Measurements from ENCODE around the gene ADAMTSL3. TPM values are rescaled to one million over a fixed set of nuclear protein-coding genes. Genes with fewer than 3 reads are reported as not detected.
"Not testable (repeated sequence)": the region's sequence is repeated elsewhere in the genome, so short reads cannot be mapped to it uniquely, and the experiment has no call there.

The ADAMTSL3 gene
- total and polyA plus RNA-seq, 2 experiments from 2014 or later: 0.61 to 0.87 TPM

DNA sequence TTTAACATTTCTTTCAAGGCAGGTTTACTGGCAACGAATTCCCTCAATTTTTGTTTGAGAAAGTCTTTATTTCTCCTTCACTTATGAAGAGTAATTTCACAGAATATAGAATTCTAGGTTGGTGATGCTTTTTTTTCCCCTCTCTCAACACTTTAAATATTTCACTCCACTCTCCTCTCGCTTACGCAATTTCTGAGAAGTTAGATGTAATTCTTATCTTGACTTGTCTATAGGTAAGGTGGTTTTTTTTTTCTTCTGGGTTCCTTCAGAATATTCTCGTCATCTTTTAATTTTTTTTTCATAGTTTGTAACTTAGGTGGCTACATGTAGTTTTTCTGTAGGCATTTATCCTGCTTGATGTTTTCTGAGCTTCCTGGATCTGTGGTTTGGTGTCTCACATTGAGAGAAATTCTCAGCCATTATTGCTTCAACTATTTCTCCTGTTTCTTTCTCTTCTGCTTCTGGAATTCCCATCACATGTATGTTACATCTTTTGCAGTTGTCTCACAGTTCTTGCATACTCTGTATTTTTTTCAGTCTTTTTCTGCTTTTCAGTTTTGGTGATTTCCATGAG lies 392.2 kb downstream of the ADAMTSL3 start (continued):
- TF ChIP-seq, protein P1, sequence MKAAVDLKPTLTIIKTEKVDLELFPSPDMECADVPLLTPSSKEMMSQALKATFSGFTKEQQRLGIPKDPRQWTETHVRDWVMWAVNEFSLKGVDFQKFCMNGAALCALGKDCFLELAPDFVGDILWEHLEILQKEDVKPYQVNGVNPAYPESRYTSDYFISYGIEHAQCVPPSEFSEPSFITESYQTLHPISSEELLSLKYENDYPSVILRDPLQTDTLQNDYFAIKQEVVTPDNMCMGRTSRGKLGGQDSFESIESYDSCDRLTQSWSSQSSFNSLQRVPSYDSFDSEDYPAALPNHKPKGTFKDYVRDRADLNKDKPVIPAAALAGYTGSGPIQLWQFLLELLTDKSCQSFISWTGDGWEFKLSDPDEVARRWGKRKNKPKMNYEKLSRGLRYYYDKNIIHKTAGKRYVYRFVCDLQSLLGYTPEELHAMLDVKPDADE (IDR thresholded peaks at IDR 0.05): no peak
- no peak for TF ChIP-seq CREB1 (CRISPR knock-in tag; IDR thresholded peaks at IDR 0.05; ENCODE audit: low read depth)
- TF ChIP-seq POLR2AphosphoS5 (IDR thresholded peaks at IDR 0.05; ENCODE audit: low read depth): no peak
- TF ChIP-seq NANOG (IDR thresholded peaks at IDR 0.05; ENCODE audit: borderline replicate concordance): no peak
- TF ChIP-seq STAT1 (IDR thresholded peaks at IDR 0.05; ENCODE audit: unreplicated experiment): no peak
- TF ChIP-seq, protein P2, sequence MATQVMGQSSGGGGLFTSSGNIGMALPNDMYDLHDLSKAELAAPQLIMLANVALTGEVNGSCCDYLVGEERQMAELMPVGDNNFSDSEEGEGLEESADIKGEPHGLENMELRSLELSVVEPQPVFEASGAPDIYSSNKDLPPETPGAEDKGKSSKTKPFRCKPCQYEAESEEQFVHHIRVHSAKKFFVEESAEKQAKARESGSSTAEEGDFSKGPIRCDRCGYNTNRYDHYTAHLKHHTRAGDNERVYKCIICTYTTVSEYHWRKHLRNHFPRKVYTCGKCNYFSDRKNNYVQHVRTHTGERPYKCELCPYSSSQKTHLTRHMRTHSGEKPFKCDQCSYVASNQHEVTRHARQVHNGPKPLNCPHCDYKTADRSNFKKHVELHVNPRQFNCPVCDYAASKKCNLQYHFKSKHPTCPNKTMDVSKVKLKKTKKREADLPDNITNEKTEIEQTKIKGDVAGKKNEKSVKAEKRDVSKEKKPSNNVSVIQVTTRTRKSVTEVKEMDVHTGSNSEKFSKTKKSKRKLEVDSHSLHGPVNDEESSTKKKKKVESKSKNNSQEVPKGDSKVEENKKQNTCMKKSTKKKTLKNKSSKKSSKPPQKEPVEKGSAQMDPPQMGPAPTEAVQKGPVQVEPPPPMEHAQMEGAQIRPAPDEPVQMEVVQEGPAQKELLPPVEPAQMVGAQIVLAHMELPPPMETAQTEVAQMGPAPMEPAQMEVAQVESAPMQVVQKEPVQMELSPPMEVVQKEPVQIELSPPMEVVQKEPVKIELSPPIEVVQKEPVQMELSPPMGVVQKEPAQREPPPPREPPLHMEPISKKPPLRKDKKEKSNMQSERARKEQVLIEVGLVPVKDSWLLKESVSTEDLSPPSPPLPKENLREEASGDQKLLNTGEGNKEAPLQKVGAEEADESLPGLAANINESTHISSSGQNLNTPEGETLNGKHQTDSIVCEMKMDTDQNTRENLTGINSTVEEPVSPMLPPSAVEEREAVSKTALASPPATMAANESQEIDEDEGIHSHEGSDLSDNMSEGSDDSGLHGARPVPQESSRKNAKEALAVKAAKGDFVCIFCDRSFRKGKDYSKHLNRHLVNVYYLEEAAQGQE (IDR thresholded peaks at IDR 0.05; ENCODE audit: unreplicated experiment): no peak
- TF ChIP-seq ZNF331 (CRISPR knock-in tag; IDR thresholded peaks at IDR 0.05; ENCODE audit: low read depth): no peak
- TF ChIP-seq JUNB (IDR thresholded peaks at IDR 0.05; ENCODE audit: unreplicated experiment): no peak

DNA sequence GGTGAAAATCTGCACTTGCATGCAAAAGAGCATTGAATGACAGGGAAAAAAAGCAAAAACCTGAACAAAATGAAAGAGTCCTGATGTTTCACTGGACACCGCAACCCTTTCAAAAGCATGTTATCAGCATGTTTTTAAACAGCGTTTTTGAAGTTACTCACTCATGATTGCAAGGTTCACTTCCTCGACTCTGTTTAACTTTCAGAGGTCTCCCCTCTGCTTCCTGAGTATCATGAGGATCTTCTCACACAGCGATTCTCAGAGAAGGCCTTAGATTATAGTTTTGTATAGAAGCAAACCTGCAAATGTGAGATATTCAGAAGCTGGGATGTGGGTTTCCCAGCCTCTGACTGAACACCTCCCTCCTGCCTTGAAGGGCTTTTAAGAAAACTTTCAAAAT lies 395.6 kb downstream of the ADAMTSL3 start:
- H3K27ac Mint-ChIP-seq; ATAC-seq; H3K27me3 Mint-ChIP-seq (ENCODE audit: insufficient read depth, low read depth, poor library complexity); H3K4me3 Mint-ChIP-seq; H3F3A ChIP-seq (replicated peaks; ENCODE audit: low read depth); H4K20me1 ChIP-seq (replicated peaks; ENCODE audit: insufficient read depth); H3K4me3 ChIP-seq; H3K79me2 ChIP-seq (replicated peaks; ENCODE audit: insufficient read depth); H3K27me3 ChIP-seq (ENCODE audit: insufficient read depth); H3K4me1 ChIP-seq (ENCODE audit: insufficient read depth); H3K4me1 Mint-ChIP-seq; DNase-seq (ENCODE audit: low spot score); H3K9me2 ChIP-seq (ENCODE audit: insufficient read depth); H3K36me3 Mint-ChIP-seq (ENCODE audit: low read depth); H3K4me2 ChIP-seq; H3K36me3 ChIP-seq (ENCODE audit: insufficient read depth); H2AFZ ChIP-seq; H3K27ac ChIP-seq (ENCODE audit: low read depth): not testable (repeated sequence)
- peaks cover 13% of the 10 kb centered on the region; the same call in 2 of the 3 replicates for H3K9me3 Mint-ChIP-seq

DNA sequence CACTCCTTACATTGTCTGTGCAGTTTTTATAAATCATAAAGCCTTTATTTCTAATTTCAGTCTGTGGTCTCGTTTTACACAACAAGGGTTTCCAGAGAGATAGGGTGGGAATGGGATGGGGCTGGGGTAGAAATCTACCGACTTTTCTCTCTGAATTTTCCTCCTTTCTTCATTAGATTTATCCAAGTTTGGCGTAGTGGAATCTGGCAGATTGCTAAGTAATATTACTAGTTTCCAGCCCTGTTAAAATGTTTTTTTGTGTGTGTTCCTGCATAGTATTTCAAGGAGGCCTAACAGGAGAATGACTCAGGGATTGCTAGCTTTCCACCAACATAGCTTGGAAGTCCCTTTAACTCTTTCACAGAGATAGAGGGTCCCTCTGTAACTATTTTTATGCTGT lies 396.2 kb downstream of the ADAMTSL3 start:
- H3K36me3 Mint-ChIP-seq (ENCODE audit: low read depth): no peaks in the 10 kb centered on the region
- no peak for ATAC-seq
- Histone ChIP-seq H3F3A (replicated peaks; ENCODE audit: low read depth) (no peaks in the 10 kb centered on the region), H3K4me2 (no peak overlapping the region), H2AFZ (no peak overlapping the region), H3K4me1 (ENCODE audit: insufficient read depth) (no peaks in the 10 kb centered on the region), H3K79me2 (replicated peaks; ENCODE audit: insufficient read depth) (no peaks in the 10 kb centered on the region), H4K20me1 (replicated peaks; ENCODE audit: insufficient read depth) (no peaks in the 10 kb centered on the region), H3K27me3 (ENCODE audit: insufficient read depth) (no peaks in the 10 kb centered on the region), H3K4me3 (no peak overlapping the region), H3K9me2 (ENCODE audit: insufficient read depth) (no peaks in the 10 kb centered on the region), H3K36me3 (ENCODE audit: insufficient read depth) (no peaks in the 10 kb centered on the region), H3K27ac (ENCODE audit: low read depth) (no peak overlapping the region)
- no peak overlapping the region for H3K27ac Mint-ChIP-seq
- TF ChIP-seq POLR2AphosphoS5 (IDR thresholded peaks at IDR 0.05; ENCODE audit: low read depth) (no peak), NANOG (IDR thresholded peaks at IDR 0.05; ENCODE audit: borderline replicate concordance) (no peak), ZNF331 (CRISPR knock-in tag; IDR thresholded peaks at IDR 0.05; ENCODE audit: low read depth) (no peak), ZNF114 (CRISPR knock-in tag; IDR thresholded peaks at IDR 0.05) (no peak)
- TF ChIP-seq, protein P3, sequence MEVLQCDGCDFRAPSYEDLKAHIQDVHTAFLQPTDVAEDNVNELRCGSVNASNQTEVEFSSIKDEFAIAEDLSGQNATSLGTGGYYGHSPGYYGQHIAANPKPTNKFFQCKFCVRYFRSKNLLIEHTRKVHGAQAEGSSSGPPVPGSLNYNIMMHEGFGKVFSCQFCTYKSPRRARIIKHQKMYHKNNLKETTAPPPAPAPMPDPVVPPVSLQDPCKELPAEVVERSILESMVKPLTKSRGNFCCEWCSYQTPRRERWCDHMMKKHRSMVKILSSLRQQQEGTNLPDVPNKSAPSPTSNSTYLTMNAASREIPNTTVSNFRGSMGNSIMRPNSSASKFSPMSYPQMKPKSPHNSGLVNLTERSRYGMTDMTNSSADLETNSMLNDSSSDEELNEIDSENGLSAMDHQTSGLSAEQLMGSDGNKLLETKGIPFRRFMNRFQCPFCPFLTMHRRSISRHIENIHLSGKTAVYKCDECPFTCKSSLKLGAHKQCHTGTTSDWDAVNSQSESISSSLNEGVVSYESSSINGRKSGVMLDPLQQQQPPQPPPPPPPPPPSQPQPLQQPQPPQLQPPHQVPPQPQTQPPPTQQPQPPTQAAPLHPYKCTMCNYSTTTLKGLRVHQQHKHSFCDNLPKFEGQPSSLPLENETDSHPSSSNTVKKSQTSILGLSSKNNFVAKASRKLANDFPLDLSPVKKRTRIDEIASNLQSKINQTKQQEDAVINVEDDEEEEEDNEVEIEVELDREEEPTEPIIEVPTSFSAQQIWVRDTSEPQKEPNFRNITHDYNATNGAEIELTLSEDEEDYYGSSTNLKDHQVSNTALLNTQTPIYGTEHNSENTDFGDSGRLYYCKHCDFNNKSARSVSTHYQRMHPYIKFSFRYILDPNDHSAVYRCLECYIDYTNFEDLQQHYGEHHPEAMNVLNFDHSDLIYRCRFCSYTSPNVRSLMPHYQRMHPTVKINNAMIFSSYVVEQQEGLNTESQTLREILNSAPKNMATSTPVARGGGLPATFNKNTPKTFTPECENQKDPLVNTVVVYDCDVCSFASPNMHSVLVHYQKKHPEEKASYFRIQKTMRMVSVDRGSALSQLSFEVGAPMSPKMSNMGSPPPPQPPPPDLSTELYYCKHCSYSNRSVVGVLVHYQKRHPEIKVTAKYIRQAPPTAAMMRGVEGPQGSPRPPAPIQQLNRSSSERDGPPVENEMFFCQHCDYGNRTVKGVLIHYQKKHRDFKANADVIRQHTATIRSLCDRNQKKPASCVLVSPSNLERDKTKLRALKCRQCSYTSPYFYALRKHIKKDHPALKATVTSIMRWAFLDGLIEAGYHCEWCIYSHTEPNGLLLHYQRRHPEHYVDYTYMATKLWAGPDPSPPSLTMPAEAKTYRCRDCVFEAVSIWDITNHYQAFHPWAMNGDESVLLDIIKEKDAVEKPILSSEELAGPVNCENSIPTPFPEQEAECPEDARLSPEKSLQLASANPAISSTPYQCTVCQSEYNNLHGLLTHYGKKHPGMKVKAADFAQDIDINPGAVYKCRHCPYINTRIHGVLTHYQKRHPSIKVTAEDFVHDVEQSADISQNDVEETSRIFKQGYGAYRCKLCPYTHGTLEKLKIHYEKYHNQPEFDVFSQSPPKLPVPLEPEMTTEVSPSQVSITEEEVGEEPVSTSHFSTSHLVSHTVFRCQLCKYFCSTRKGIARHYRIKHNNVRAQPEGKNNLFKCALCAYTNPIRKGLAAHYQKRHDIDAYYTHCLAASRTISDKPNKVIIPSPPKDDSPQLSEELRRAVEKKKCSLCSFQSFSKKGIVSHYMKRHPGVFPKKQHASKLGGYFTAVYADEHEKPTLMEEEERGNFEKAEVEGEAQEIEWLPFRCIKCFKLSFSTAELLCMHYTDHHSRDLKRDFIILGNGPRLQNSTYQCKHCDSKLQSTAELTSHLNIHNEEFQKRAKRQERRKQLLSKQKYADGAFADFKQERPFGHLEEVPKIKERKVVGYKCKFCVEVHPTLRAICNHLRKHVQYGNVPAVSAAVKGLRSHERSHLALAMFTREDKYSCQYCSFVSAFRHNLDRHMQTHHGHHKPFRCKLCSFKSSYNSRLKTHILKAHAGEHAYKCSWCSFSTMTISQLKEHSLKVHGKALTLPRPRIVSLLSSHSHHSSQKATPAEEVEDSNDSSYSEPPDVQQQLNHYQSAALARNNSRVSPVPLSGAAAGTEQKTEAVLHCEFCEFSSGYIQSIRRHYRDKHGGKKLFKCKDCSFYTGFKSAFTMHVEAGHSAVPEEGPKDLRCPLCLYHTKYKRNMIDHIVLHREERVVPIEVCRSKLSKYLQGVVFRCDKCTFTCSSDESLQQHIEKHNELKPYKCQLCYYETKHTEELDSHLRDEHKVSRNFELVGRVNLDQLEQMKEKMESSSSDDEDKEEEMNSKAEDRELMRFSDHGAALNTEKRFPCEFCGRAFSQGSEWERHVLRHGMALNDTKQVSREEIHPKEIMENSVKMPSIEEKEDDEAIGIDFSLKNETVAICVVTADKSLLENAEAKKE (CRISPR knock-in tag; IDR thresholded peaks at IDR 0.05): no peak
- peaks cover 13% of the 10 kb centered on the region; the same call in 2 of the 3 replicates for H3K9me3 Mint-ChIP-seq
- DNase-seq (ENCODE audit: low spot score): no peak
- H3K27me3 Mint-ChIP-seq (ENCODE audit: insufficient read depth, low read depth, poor library complexity): no peaks in the 10 kb centered on the region
- no peak overlapping the region for H3K4me3 Mint-ChIP-seq
- no peaks in the 10 kb centered on the region for H3K4me1 Mint-ChIP-seq
